HuH-7 (cell line): ENCODE measurements around the gene QKI.
"Not testable (repeated sequence)": the region's sequence is repeated elsewhere in the genome, so short reads cannot be mapped to it uniquely, and the experiment has no call there.

Experiments
- DNase-seq: peaks from one replicate; pipeline ENCODE4 v3.0.0; 2011; ENCODE audit warnings: low spot score

Gene QKI

DNA sequence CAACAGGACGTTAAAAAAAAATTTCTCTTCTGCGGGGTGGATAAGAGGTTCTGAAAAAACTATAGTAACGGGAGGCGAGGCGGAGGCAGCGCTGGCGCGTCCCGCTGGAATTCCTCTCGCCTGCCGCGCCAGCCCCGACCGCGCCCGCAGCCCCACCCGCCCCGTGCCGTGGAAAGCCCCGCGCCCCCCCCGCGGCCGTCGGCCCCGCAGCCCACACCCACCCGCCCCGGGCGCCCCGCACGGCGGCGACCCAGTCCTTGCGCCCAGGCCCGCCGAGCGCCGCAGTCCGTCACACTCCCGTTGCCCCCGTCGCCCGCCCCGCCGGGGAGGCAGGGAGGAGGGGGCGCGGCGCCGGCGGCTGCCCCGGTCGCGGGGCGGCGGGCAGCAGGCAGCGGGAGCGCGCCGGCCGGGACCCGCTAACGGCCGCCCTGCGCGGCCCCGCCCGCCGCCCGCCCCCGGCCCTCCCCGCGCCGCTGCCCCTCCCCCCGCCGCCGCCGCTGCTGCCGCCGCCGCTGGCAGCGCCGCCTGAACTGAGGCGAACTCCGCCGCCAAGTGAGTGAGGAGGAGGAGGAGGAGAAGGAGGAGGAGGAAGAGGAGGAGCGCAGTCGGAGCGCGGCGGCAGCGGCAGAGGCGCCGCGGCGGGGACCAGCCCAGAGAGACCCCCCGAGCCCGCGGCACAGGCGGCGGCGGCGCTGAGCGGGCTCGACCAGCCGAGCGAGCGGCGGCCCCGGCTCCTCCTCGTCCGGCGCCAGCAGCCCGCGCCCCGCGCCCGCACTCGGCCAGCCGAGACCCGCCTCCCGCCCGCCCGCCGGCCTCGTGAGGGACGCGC is at the start of gene QKI:
Gene QKI (plus strand): TSS at position 602 of the 829 bp plus-strand sequence. CDS start 476 bp downstream, outside the sequence.
- peak; percentile 69 for DNase-seq

GRCh38 chr6:163366288-163366687 is 48.2 kb upstream of the QKI start:
- no peak for DNase-seq

DNA sequence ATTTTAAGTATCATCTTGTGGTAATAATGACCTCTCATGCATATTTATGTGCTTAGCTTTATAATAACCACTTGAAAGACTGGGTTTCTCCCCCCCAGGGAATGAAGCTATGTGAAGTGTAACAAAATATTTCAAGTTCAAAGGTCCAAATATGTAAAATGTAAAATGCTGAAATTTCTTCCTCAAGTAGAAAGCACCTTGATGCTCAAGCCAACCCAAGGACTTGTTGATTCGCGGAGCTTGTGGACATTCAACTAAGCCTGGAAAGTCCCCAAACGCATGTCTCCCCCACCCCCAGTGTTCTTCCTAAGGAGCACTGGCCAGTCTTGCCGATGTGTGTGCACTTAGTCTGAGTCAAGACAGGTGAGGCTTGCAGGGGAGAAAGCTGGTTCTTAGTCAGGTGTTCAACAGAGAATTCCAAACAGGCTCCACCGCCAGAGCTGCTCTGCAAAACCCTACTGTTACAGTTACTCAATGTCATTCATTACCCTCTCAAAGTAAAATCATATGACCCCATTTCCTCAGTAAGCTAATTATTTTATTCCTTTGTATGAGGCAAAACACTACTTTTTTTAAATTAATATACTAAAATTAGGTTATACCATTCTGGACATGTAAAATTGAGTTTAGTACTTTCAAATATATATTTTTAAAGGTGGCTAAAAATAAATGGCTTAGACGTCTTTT is 46.9 kb upstream of the QKI start:
- DNase-seq = no peak

- DNase-seq = no peak
These were observed 45.4 kb upstream of the QKI start for GRCh38 chr6:163369141-163369540.

GRCh38 chr6:163369628-163370365 is 44.7 kb upstream of the QKI start:
- no peak for DNase-seq

DNA sequence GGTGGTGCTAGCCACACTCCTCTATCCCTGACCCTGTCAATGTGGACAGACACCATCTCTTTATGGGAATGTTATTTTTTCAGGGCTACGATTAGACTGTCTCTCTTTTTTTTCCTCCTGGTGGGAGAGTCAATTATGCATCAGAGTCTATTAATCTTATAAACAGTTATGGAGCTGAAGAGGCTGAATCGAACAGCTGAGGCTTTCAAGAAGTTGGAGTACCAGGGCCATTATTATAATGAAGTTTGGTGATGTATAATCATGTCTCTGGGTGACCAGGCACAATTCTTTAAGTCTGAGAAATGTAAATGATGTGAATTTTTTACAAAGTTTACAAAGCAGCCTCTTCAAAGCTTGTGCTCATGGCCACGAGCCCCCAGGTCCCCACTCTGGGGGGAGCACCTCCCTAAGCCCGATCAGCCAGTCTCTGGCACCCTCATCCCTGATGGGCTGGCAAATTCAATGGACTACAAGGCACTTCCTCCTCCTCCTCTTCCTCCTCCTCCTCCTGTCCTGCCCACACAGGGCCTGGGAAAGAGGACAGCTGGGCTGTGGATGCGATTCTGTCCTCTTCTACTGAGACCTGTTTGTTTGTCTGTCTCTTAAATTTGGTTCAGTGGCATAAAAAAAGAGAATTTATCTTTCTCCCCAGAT is 43.9 kb upstream of the QKI start:
- no peak for DNase-seq

GRCh38 chr6:163371129-163371528 is 43.4 kb upstream of the QKI start:
- no peak for DNase-seq

DNA sequence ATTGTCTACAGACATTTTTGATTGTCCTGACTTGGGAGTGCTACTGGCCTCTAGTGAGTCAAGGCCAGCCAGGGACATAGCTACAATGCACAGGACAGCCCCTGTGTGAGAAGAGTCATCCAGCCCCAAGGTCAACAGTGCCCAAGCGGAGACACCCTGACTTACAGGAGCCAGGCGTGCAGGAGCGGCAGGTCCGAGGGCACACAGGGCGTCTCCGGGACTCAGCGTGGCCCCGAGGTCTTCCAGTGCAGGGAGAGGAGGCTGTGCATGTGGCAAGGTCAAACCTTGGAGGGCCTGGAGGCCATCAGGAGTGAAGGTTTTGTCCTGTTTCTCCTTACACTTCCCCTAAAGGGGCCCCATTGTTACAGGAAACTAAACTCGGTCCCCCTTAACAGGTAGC is 41.3 kb upstream of the QKI start:
- DNase-seq = no peak

- DNase-seq = no peak
These were observed 39.2 kb upstream of the QKI start for GRCh38 chr6:163375361-163375760.

DNA sequence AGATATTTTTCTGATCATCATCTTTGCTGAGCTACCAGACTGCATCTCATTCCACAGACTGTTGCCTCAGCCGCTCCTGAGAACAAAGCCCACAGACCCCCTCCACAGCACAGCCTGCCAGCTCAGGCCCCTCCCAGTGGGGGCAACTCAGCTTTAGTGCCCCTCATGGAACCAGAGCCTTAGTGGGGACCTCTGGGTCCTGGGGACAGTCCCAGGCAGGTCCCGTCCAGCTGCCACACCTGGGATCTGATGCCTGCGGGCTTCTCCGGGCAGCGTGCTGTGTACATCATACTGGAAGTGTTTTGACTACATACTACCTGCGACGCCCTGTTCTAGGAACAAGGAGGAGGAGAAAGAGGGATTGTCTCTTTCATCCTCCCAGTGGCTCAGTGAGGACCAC is 38.3 kb upstream of the QKI start:
- DNase-seq = no peak

DNA sequence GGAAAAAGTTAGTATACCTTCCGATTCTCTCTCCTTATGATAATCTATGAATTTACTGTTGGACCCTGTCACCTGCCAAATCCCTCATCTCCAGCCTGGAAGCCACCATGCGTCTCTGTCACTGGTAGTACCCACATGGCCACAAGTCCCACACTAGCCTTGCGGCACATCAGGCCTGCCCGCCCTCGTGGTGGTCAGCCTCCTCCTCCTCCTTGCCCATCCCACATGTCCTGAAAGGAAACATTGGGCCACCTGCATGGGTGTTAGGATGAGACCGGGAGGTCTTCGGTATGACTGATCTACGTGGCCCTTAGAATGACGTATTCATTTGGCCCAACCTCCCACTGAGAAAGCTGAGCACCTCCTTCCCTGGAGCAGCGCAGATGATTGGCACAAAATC is 37.0 kb upstream of the QKI start:
- no peak for DNase-seq

DNA sequence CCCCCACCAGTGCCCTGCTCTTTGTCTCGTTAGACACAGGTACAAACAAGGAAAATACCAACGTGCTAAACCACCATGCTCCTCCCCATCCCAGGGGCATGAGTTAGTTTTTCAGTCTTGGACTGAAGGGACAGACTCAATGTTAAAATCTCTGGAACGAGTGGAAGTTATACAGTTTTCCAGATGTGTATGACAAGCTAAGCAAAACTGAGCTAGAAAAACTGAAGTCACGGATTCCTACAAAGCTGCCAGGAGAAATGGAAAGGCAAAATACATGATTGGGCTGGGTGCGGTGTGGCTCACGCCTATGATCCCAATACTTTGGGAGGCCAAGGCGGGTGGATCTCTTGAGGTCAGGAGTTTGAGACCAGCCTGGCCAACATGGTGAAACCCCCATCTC is 34.3 kb upstream of the QKI start:
- no peak for DNase-seq

DNA sequence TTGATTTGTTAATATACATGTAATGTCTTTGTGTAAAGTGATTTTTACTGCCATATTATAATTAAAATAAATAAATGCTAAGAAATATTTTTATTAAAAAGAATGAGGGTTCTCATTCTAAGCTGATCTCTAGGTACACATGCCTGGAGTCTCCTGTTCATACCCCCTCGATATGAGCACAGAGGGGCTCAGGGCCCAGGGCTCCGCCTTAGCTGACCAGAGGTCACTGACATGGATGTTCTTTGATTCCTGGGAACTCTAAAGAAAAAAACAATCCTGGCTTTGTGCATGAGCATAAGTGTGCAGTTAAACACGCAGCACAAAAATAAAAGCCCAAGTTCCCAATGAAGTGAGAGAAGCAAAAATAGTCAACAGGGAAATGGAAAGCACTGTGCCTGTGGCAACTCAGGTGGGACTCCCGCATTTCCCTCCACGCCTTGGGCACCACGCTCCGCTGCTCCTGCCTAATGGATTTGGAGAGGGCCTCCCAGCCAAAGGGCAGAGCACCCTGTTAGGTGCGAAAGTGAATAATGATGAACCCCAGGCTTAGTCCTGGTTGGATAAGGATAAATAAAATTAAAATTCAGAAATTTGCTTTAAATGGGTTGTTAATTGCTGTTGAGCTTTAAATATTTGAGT is 33.3 kb upstream of the QKI start:
- DNase-seq = no peak

GRCh38 chr6:163383396-163383795 is 31.1 kb upstream of the QKI start:
- DNase-seq = not testable (repeated sequence)

DNA sequence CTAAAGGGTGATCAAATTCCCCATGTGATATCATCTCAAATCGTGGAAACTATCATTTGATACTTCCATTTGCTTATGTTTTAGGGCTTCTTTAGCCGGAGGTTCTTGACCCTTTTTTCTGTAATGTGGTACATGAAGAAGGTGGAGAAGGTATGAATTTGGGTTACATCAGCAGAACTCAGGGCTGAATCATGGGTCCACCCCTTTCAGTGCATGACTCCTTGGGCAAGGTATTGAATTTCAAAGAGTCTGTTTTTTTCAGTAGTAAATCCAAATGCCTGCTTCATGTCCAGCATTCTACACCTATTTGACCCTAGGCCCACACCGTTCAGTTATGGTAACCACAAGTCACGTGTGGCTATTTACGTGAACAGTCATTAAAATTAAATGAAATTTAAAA is 30.6 kb upstream of the QKI start:
- no peak for DNase-seq

DNA sequence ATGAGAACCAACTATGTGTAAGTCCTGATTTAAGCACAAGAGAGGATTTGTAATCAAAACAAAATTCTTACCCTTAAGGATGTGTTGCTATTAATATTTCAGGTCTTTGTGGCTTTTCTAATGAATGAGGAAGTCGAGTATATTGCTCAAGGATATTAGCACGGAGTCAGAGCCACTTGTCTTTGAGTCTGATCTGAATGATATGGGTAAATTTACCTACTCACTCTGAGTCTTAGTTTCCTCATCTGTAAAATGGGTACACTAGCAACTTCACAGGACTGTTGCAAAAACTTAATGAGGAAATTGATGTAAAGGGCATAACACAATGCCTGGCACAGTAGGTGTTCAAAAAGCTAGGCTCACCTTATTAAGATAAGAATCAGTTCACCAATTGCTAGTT is 30.0 kb upstream of the QKI start:
- DNase-seq = no peak

- DNase-seq = not testable (repeated sequence)
These were observed 29.0 kb upstream of the QKI start for GRCh38 chr6:163385503-163385902.

DNA sequence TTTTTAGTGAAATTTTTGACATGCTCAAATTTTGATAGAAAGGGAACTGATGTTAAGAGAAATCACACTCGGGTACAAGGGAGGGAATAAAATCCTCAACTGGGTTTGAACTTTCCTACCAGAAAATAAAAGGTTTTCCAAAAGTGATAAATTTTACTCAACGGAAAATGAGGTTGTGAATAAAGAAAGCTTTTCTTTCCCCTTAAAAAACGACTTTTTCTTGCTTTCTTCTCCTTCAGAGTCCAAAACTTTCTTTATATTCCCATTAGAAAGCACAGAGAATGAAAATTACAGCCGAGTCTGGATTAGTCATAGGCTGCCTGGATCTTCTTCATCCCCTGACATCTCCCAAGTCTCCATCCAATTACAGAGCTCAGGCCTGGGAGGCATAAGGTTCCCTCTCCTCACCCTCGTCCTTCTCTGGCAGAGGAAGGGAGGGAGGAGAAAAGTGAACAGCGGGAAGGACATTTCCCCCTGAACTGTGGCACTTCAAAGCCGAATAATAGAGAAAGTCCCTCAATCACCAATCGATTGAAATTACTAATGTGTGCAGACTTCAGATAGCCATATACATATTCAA is 28.1 kb upstream of the QKI start:
- DNase-seq = no peak

- no peak for DNase-seq
These were observed 27.2 kb upstream of the QKI start for GRCh38 chr6:163387317-163387716.

- DNase-seq = no peak
These were observed 25.2 kb upstream of the QKI start for GRCh38 chr6:163389354-163389753.

- DNase-seq = no peak
These were observed 23.7 kb upstream of the QKI start for GRCh38 chr6:163390770-163391169.

GRCh38 chr6:163391985-163392384 is 22.5 kb upstream of the QKI start:
- DNase-seq = no peak
